DND-41 (cell line): ENCODE data around the gene TOP2B.

Experiments used
- CTCF ChIP-seq: IDR thresholded peaks from 2 replicates; pipeline ENCODE4 v1.5.1; 2012; ENCODE audit warnings: borderline replicate concordance, low read length, moderate library complexity, mild to moderate bottlenecking; ENCODE audit not compliant: poor library complexity, severe bottlenecking; ENCODE audit errors: extremely low read depth
- EZH2 ChIP-seq: IDR thresholded peaks from 3 replicates; pipeline ENCODE4 v1.6.1; 2012; ENCODE audit warnings: borderline replicate concordance, low read depth, mild to moderate bottlenecking, moderate library complexity, low read length, inconsistent platforms; ENCODE audit not compliant: severe bottlenecking

- TF ChIP-seq CTCF (peak; percentile 98), EZH2 (no peak)
Observed at GRCh38 chr3:25648107-25648535, 16.6 kb downstream of the TOP2B start.
